GM18508 (cell line): ENCODE data around the gene CNTN4.

Experiments used
- ATAC-seq: cut with Tn5 transposase; IDR thresholded peaks from one replicate; pipeline ENCODE4 v1.9.1; 2021; ENCODE audit warnings: moderate number of reproducible peaks; ENCODE audit not compliant: insufficient read depth, unreplicated experiment

The CNTN4 gene

DNA sequence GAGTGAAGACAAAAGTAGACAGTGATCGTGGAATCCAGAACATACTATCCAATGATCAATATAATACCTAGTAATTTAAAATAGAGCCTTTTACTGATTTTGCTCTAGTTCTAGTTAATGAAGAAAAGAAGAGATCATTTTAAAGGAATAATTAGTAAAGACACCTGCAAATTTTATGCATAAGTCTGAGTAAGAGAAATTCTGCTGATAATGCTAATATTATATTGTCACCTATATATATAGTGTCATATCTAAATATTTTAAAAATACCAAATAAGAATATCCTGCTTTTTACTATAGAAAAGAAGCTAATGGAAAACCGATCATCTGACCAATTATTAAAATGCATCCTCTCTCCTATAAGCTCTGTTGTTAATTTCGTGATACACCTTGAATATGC, 152.1 kb downstream of the CNTN4 start:
- no peak for ATAC-seq

DNA sequence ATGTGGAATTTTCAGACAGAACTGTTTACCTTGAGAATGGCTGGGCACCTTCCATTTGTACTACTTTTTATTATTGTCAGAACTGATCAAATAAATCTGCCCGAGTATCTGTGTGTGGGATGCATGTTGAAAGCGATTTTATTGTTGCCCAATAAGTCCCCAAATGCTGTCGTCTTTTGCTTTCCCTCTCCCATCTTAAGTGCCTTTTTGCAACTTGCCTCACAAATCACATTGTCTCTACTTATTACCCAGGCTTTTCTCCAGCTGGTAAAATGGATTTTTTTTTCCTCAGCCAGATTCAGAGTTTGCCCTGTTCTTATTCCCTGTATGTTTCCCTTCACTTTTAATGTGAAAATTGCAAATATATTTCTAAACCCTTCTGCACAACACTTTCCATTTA, 163.1 kb downstream of the CNTN4 start:
- no peak for ATAC-seq

DNA sequence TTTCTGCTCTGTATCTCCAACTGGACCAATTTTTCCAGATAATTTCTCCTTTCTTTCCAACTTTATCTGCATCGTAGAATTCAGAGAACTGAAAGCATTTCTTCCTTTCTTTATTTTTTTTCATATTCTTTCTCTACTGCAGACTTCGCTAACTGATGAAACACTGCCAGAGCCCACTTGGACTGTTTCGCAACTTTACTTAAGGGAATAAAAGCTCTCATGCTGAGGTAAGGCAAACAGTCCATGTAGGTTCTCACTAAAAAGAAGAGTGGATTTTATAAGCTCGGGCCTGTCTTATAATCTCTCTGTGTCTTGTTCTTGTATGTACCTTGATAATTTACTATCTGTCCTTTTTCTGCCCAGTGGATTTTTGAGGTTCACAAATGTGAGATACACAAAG, 163.5 kb downstream of the CNTN4 start:
- ATAC-seq, result no peak

DNA sequence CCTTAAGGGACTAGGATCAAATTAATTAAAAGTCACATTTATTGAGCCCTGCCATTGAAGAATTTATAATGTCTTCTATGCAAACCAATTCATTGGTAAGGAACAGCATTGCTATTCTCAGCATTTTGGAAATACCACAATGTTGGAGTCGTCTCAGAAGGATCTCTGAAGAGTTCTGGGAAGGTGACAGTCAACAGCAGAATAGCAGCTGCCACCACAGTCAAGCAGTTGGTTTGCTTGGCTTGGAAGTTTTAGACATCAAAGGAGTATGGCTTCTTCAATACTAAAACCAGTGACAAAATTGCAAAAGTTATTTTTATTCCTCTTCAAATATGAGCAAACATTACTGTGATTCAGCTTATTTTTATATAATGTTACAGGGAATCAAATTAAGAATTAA, 167.9 kb downstream of the CNTN4 start:
- no peak for ATAC-seq

DNA sequence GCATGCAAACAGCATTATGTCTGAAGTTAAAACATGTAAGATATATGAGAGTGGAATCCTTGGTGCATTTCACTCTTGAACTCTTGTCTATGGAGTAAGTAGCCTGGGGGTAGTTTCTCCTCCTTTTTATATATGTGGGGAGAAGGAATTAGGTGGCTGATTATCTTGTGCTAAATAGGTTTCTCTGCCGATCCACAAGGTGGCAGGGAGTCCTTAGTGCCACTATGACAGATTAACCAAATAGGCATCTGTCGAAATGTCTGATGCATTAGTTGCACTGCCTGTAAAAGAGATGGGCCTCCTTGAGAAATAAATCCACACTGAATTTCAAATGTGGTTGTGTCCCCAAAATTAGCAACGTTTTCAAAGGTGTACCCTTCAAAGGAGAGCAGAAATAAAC, 170.1 kb downstream of the CNTN4 start:
- ATAC-seq, result no peak

DNA sequence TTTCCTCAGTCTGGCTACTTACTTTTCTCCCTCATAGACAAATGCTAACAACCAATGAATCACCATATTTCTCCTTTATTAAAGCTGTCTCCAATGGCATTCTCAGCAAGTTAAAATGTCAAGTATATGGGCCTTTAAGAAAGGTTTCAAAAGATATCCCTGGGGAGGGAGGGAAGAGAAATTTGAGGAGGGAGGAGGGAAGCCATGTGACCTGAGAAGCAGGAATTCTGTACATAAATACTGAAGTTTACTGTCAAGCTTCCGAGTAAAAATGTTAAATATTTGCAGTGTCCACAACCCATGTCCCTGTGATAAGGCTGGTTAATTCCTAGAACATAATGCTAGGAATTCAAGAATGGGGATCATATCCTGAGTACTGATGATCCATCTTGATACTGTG, 175.9 kb downstream of the CNTN4 start:
- ATAC-seq, result no peak

DNA sequence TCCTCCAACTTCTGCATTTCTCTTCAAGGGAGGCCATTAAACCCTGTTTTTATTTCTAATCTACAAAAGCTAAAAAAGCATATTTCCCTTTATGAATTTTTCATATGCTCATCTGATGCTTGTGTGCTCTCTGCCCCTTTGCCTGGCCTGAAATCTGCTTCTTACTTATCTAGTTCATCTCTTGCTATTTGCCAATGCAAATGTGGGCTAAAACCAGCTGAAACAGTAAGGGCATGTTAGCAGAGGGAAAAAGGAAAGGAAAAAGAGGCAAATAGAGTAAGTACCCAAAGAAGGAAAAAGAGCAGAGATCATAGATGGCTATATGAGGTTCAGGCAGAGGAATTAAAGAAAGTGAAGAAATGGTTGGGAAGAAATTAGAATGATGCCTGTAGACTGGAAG, 185.2 kb downstream of the CNTN4 start:
- ATAC-seq, result no peak

DNA sequence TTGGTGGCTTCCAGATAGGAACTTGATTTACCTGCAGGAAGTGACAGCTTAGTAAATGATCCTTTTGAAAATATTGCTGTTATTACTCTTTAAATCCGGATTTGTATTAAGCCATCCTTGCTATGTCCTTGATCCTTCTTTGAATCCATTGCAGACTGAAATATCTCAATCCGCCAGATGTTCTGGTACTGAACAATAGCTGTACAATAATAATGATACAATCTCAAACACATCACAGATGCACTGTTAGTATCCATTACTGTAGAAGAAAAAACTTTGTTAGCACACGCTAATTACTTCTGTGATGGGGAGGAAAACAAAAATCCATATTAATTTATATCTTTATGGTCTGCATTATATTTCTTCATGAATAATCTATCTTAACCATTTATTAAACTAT, 202.3 kb downstream of the CNTN4 start:
- ATAC-seq, result no peak

DNA sequence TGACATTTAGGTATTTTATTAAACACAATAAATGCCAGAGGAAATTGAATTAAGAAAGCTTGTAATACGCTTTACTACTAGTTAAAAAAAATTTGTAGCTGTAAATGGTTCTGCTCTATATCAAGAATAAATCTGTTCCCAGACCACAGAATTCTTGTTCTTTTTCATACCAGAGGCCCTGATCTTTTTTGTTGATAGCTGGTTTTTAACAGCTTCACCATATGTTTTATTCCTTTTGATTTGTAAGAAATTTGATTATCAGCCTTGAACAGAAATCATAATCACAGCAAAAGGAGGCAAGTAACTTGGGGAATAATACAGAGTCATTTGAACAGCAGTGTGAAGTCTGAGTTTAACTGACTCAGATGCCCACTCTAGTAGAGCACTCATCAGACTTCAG, 202.7 kb downstream of the CNTN4 start:
- no peak for ATAC-seq

DNA sequence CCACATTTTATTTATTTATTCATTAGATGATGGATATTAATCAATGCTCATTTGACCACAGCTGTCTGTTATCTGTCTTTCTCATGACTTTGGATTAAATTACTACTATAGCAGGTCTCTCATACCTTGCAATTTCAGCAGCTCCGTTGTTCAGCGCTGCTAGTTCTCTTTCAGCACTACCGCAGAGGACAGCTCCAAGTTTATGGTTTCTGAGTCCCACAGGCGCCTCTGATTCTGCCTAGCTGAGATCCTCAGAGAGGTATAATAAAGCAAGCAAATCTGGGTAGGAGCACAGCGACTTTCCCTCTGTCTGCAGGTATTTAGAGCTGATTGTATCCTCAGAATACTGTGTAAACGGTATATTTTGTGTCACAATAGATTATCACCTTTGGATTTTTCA, 204.9 kb downstream of the CNTN4 start:
- no peak for ATAC-seq

DNA sequence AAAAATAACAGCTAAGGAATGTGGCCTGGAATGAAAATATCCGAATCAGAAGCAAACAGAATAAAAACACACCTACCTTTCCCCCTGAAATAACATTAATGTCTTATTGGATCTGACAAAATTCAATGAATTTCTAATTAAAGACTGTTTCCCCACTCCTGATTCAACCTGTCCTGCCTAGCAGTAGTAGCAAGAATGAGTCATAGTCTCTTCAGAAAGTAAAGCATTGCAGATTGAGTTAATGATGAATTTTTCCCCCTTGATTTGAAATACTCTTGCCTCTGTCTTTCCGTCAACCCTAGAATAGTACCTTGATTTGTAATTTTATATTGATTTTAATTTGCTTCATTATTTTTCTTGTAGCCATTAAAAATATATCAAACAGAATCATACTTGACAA, 212.4 kb downstream of the CNTN4 start:
- ATAC-seq, result no peak

DNA sequence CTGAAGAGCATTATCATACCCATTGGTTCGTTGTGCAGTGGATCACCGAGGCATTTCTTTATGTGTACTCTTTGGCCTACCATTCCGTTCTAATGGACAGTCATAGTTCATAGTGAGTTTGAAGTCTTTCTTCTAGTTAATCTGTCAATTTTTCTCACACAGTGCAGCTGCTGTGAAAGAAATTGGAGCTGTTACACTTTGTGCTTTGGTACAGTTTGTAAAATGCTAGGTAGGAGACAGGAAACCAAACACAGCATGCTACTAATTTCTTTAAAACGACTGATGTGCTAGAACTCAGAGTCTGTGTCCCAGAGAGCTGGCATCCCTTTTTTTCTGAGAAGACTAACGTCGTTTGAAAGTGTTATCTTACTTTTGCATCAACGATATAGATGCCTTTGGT, 218.9 kb downstream of the CNTN4 start:
- no peak for ATAC-seq

DNA sequence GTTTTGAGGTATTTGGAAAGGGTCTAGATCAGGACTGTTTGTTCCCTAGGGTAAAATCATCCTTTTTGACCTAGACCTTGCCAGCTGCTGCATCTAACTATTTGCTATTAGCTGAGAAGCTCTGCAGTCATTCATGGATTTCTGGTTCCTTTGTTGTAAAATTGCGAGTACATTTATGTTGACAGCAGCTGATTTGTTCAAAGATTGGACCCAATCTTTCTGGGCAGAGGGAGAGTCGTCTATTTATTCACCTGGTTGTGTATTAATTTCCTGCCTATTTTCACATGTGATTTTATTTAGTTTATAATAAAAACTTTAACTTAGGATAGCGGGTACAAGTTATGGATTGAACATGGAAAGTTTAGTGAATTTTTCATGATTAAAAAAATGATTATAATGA, 236.3 kb downstream of the CNTN4 start:
- ATAC-seq, result no peak

DNA sequence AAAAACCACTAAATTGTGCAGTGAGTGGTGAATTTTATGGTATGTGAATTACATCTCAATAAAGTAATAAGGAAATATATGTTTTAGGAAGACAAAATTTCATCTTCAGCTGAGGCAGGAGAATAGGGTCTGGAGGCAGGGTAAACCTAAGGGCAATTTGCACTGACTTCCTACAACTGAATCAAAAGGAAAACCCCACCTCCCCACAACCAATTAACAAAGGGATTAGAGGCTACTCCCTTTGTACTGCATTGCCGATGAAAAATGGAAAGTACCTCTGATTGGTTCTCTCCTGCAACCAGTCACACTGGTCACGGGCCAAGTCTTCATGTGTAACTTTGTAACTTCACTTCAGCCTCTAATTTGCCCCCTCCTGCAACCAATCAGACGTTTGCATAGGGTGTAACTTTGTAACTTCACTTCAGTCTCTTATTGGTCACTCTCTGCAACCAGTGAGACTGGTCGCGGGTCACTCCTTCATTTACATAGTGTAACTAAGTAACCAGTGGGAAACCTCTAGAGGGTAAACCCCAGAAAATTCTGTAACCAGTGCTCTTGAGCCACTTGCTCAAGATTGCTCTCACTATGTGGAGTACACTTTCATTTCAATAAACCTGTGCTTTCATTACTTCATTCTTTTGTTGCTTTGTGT, 244.5 kb downstream of the CNTN4 start:
- no peak for ATAC-seq

DNA sequence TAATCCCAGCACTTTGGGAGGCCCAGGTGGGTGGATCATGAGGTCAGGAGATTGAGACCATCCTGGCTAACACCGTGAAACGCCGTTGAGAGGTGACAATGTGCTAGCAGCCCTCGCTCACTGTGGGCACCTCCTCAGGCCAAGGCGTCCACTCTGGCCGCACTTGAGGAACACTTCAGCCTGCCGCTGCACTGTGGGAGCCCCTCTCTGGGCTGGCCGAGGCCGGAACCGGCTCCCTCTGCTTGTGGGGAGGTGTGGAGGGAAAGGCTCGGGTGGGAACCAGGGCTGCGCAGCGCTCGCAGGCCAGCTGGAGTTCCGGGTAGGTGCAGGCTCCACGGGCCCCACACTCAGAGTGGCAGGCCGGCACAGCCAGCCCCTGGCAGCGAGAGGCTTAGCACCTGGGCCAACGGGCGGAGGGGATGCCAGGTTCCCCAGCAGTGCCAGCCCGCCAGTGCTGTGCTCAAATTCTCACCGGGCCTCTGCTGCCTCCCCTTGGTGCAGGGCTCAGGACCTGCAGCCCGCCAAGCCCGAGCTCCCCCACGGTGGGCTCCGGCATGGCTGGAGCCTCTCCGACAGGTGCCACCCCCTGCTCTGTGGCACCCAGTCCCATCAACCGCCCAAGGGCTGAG, 253.6 kb downstream of the CNTN4 start:
- ATAC-seq, result no peak

DNA sequence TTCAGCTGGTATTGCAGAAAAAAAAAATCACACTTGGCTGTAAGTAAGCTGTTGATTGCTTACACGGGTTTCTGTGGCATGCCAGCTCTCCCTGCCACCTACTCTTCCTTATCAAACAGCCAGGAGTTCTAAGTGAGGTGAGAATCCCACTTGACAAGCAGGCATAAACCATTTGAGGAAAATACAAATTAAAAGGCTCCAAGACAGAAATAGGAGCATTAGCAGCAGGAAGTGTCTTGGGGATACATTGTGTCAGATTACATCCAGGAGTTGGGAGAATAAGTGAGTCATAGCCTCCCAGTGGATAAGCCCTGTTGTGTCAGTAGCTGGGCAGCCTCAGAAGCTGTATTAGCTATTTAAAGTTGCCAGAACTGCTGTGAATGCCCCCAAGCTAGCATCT, 256.0 kb downstream of the CNTN4 start:
- no peak for ATAC-seq

DNA sequence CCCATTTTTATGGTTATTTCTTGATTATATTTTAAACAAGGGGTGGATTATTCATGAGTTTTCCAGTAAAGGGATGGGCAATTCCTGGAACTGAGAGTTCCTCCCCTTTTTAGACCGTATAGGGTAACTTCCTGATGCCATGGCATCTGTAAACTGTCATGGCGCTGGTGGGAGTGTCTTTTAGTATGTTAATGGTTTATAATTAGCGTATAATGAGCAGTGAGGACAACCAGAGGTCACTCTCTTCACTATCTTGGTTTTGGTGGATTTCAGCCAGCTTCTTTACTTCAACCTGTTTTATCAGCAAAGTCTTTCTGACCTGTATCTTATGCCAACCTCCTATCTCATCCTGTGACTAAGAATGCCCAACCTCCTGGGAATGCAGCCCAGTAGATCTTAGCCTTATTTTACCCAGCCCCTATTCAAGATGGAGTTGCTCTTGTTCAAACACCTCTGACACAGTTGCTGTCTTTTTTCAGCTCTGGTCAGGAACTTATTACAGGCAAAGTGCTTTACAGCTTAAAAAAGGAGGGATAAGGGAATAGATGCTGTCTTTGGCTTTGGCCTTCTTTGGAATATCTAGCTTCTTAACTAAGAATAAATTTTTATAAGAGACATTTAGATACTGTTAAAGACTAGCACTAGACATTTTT, 257.8 kb downstream of the CNTN4 start:
- no peak for ATAC-seq

DNA sequence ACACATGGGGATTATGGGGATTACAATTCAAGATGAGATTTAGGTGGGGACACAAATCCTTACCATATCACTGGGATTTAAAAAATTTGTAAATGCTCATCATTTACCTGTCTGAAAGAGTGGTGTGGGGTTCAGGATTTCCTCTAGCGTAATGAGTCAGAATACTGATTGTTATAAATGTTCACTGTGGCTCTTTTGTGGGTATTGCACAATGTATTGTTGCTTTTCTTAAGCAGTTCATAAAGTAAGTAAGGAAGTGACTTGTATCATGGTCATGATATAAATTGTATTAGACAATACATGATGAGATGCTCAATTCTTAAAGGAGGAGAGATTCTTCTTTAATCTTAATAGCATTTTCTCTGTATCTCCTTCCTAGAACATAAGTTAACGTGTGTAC, 262.1 kb downstream of the CNTN4 start:
- ATAC-seq, result no peak

DNA sequence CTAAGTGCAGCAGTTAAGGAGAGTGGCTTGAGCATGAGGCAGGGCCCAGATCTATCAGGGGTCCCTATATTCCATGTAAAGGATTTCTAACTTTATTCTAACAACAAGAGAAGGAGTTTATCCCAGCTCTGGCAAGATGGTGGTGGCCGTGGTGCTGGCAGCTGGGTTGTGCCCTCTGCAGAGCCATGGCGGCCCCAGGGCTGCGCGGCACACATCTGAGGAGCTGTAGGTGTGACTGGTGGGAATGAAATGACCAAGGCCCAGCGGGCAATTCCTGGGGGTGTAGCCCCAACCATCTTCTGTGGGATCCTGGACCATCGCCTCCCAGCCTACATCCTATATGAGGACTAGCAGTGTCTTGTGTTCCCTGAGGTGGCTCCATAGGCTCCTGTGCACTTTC, 263.5 kb downstream of the CNTN4 start:
- ATAC-seq, result no peak

DNA sequence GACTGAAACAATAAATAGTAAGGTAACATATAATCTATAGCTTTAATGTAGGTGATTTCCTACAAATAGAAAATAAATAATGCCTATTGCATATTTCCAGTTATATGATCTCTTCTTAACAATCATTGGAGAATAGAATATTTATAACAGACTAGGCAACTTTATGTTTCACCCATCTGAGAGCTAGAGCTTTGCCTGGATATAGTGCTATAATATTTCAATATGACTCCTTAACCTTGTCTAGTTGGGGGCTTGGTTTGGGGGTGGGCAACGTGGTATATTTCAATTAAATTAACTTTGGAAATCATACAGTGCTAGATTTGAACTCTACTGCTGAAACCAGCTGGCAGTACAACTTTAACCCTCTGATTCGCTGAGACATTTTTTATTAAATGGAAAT, 265.2 kb downstream of the CNTN4 start:
- ATAC-seq, result no peak

DNA sequence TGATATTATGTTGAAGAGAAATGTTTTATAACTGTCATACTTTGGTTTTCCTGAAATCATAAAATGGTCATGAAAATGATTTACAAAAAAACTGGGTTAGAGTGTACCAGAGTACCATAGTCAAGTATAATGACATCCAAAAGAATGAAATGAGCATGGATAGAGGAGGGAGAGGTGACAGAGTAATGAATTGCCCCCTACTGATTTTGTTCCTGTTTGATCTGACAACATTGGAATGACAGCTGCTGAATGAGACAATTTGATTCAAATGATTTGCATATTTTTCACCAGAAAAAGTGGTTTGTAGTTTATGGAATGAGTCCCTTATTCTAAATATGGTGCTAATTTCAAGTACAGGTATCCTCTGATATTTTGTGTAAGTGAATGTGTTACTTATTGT, 271.7 kb downstream of the CNTN4 start:
- ATAC-seq, result no peak

DNA sequence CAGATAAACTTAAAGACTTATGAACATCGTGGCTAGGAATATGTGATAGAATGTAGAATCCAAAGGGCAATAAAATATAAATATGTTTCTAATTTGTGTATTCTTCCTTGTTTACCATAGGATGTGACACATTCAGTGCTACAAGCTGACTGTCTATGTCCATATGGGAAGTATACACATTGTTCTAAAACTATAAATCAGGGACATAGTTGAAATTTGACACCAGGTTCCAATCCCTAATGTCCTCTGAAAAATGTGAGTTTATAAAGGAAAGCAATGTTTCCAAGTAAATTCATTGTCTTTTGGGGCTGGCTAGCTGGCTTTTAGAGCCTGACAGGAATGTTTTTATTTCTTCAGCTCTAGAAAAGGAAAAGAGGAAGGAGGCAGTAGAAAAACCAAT, 273.6 kb downstream of the CNTN4 start:
- no peak for ATAC-seq
